Cardiac fibroblast (primary cell): ENCODE results near the gene TAGLN2.

Experiments
- DNase-seq, 2 donors: peaks; one replicate each; pipeline versions ENCODE4 v3.0.0 to v3.0.0-alpha.2; 2010; ENCODE audit warnings: low read depth in 2 of 2
- H3K4me3 ChIP-seq, 2 donors: replicated peaks in 1 of 2; 1 replicate in 1 of 2; 2 replicates in 1 of 2; pipeline ENCODE4 v1.5.1; 2011; ENCODE audit warnings: low read depth in 2 of 2, low read length in 2 of 2, mild to moderate bottlenecking in 2 of 2, moderate library complexity in 1 of 2
- TF ChIP-seq, protein P1 (sequence below): IDR thresholded peaks from one replicate; pipeline ENCODE4 v1.5.1; 2011; ENCODE audit warnings: low read depth, mild to moderate bottlenecking, low read length, inconsistent platforms

TAGLN2 gene

DNA sequence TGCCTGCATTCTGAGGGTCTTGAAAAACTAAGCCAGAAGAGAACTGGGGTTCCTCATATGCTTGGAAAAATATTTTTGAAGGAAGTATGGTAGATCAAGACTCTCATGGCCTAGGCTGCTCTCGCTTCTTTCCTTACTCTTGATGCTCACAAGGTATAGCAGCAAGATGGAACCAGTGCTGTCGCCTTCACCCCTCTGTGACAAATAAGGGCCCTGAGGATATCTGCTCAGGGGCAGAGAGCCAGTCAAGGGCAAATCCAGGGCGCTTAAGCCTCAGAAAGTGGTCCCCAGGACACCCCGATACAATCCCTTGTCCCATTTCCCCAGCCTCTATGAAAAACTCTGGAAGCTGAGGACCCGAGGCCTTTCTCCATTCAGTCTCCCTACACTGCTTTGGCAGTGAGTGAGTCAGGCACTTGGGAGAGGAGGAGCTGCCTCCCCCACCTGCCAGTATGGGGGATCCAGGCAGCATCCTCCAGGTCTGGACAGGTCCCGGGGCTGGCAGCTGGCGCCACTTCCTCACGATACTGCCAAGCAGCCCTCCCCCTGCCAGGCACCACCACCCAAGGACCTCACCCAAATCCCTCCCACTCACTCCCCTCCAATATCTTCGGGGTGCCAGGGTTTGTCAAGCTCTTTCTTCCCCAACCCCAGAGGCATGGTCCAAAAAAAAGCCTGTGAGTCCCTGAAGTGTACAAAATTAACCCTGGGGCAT, 18.8 kb upstream of the TAGLN2 start:
- H3K4me3 ChIP-seq: no peak overlapping the region
- TF ChIP-seq, protein P1, sequence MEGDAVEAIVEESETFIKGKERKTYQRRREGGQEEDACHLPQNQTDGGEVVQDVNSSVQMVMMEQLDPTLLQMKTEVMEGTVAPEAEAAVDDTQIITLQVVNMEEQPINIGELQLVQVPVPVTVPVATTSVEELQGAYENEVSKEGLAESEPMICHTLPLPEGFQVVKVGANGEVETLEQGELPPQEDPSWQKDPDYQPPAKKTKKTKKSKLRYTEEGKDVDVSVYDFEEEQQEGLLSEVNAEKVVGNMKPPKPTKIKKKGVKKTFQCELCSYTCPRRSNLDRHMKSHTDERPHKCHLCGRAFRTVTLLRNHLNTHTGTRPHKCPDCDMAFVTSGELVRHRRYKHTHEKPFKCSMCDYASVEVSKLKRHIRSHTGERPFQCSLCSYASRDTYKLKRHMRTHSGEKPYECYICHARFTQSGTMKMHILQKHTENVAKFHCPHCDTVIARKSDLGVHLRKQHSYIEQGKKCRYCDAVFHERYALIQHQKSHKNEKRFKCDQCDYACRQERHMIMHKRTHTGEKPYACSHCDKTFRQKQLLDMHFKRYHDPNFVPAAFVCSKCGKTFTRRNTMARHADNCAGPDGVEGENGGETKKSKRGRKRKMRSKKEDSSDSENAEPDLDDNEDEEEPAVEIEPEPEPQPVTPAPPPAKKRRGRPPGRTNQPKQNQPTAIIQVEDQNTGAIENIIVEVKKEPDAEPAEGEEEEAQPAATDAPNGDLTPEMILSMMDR: no peak
- DNase-seq: no peak

DNA sequence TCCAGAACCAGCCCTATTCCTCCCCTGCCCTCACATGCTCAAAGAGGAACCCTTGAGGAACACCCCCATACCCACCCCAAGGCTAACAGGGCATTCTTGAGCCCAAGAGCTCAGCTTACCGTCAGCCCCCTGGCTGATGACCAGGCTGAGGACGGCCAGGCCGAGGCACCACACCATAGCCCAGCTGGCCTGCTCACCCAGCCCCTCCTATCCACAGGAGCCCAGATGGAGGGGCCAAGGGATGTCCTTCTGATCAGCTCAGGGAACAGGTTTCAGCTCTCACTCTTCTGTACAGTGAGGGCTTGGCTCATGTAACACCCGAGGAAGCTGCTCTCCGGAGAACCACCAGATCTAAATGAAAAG, 18.0 kb upstream of the TAGLN2 start:
- H3K4me3 ChIP-seq: no peak overlapping the region
- DNase-seq: no peak
- TF ChIP-seq, protein P1: no peak

DNA sequence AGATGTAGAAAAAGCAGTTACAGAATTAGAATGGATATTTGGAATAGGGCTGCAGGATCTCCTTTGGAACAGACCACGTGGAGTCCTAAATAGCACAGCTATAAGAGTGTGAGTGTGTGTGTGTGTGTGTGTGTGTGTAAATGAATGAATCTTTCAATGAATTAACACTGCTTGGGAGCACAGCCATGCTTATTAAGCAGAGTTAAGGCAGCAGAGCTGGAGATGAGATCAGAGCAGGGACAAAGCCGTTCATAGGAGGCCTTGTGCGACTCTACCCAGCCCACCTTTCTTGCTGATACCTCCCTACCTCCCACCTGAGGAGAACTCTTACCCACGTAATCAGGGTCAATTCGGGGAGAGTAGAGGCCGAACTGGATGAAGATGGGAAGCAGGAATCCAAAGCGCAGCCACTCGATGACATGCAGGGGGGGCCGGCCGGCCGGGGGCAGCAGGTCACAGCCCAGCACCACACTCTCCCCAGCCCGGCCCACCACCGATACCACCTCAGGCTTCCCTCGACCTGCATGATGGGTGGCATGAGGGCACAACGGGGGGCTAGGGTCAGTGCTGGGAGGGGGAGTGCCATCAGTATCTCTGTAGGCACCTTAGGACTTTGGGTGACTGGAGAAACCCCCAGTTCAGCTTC, 17.4 kb upstream of the TAGLN2 start:
- TF ChIP-seq, protein P1: no peak
- DNase-seq: no peak
- H3K4me3 ChIP-seq: no peak overlapping the region

GRCh38 chr1:159941591-159942560, 16.6 kb upstream of the TAGLN2 start:
- TF ChIP-seq, protein P1: no peak

DNA sequence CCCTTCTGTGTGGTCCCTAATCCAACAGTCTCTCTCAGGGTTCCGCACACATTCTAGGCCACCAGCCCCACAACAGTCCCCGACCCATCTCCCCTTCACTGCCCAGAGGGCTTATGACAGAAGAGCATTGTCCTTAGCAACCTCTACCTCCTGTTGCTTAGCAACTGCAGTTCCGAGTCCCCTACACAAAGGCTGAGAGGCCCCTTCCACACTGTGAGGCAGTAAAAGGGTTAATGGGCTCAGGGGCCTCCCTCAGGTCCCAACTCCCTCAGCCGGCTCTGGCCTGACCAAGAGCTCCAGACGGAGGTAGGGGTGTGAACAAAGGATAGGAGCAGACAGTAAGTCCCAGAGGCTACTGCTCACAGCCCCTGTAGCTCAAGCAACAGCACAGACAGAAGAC, 15.8 kb upstream of the TAGLN2 start:
- no peak for DNase-seq
- TF ChIP-seq, protein P1: no peak

More at GRCh38 chr1:159941591-159942560, 16.6 kb upstream of the TAGLN2 start:
- DNase-seq: no peak
- H3K4me3 ChIP-seq: no peak overlapping the region

GRCh38 chr1:159940006-159940620, 14.8 kb upstream of the TAGLN2 start:
- no peak for DNase-seq
- TF ChIP-seq, protein P1: no peak
- H3K4me3 ChIP-seq: no peak overlapping the region

More for the DNA sequence above, 15.8 kb upstream of the TAGLN2 start:
- H3K4me3 ChIP-seq: no peak overlapping the region
